Hepatocyte (in vitro differentiated cells): ENCODE results near the gene TRAM2. TPM values are rescaled to one million over a fixed set of nuclear protein-coding genes. Genes with fewer than 3 reads are reported as not detected.

Experiments used
- DNase-seq: peaks from one replicate; pipeline ENCODE4 v3.0.0-alpha.2; 2016; ENCODE audit warnings: low spot score
- H2AFZ ChIP-seq: fragments of 200-600 bp; sonication (generic); 2 replicates; pipeline ENCODE4 v1.6.0; 2016; ENCODE audit warnings: antibody characterized with exemption, mild to moderate bottlenecking
- H3K27ac ChIP-seq: fragments of 200-600 bp; sonication (generic); 2 replicates; pipeline ENCODE4 v1.5.1; 2016; ENCODE audit warnings: mild to moderate bottlenecking
- H3K27me3 ChIP-seq: fragments of 200-600 bp; sonication (generic); 2 replicates; pipeline ENCODE4 v1.6.1; 2016
- H3K36me3 ChIP-seq: fragments of 200-600 bp; sonication (generic); replicated peaks from 2 replicates; pipeline ENCODE4 v1.5.1; 2016; ENCODE audit warnings: low read depth; ENCODE audit not compliant: insufficient read depth
- H3K4me1 ChIP-seq: fragments of 200-600 bp; sonication (generic); 2 replicates; pipeline ENCODE4 v1.5.1; 2016; ENCODE audit warnings: mild to moderate bottlenecking, moderate library complexity; ENCODE audit not compliant: insufficient read depth
- H3K4me2 ChIP-seq: fragments of 200-600 bp; sonication (generic); 2 replicates; pipeline ENCODE4 v1.6.0; 2016
- H3K4me3 ChIP-seq: fragments of 200-600 bp; sonication (generic); 2 replicates; pipeline ENCODE4 v1.5.1; 2016; ENCODE audit warnings: mild to moderate bottlenecking
- H3K79me2 ChIP-seq: fragments of 200-600 bp; sonication (generic); 2 replicates; pipeline ENCODE4 v1.6.0; 2017; ENCODE audit warnings: mild to moderate bottlenecking
- H3K9me2 ChIP-seq: fragments of 200-600 bp; sonication (generic); replicated peaks from 2 replicates; pipeline ENCODE4 v1.6.0; 2017; ENCODE audit warnings: mild to moderate bottlenecking; ENCODE audit not compliant: insufficient read depth
- H3K9me3 ChIP-seq: fragments of 200-600 bp; sonication (generic); 2 replicates; pipeline ENCODE4 v1.5.1; 2016; ENCODE audit warnings: low read depth, mild to moderate bottlenecking
- H4K20me1 ChIP-seq: fragments of 200-600 bp; sonication (generic); 2 replicates; pipeline ENCODE4 v1.6.0; 2016; ENCODE audit warnings: mild to moderate bottlenecking; ENCODE audit not compliant: insufficient read depth, poor library complexity, severe bottlenecking
- EZH2 ChIP-seq: fragments of 200-600 bp; sonication (generic); IDR thresholded peaks from 2 replicates; pipeline ENCODE4 v1.6.1; 2016; ENCODE audit warnings: antibody characterized with exemption, mild to moderate bottlenecking, borderline replicate concordance
- EZH2phosphoT487 ChIP-seq: fragments of 200-600 bp; sonication (generic); IDR thresholded peaks from one replicate; pipeline ENCODE4 v1.6.1; 2018; ENCODE audit warnings: antibody characterized with exemption, mild to moderate bottlenecking, low read depth, moderate library complexity; ENCODE audit not compliant: unreplicated experiment, severe bottlenecking
- WGBS: methylation state at CpG from one replicate; pipeline ENCODE4 v1.1.6; 2016; ENCODE audit warnings: low lambda C conversion rate; ENCODE audit errors: missing lambda C conversion rate; 5-methylcytosine and 5-hydroxymethylcytosine counted together
- polyA plus RNA-seq: library from polyadenylated mRNA; unstranded; fragments of >200 nt; fragmentation: Nextera tagmentation; extraction: Ambion mirVana; gene quantifications from 2 replicates; pipeline ENCODE4 v1.2.1, GENCODE V29; 2016
- total RNA-seq: library from RNA; depleted of rRNA; stranded (reverse); fragments of >200 nt; gene quantifications from 2 replicates; pipeline ENCODE4 v1.2.3, GENCODE V29; 2014
- TF ChIP-seq, protein P1 (sequence below): fragments of 200-600 bp; sonication (generic); IDR thresholded peaks from 2 replicates; pipeline ENCODE4 v1.5.1; 2016; ENCODE audit warnings: antibody characterized with exemption, mild to moderate bottlenecking; ENCODE audit not compliant: poor library complexity

TRAM2 gene
- total and polyA plus RNA-seq, 2 experiments from 2014 or later, result 29.6 to 47.6 TPM

DNA sequence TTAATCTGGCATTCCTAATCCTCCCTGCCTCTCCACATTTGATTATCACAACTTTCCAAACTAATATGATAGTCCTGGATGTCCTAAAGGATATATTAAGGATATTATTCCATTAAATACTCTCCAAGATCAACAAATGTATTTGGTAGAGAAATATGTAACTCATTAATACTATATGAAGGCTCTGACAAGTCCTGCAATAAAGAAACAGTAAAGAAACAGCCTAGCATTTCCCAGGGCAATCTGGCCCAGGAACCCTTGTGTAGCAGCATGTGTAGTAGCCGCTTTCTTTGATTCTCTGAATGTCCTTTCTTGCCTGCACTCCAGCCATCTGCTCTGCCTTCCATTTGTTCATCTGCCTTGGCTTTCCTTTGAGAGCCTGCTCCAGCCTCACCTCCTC, 23.7 kb downstream of the TRAM2 start:
- Histone ChIP-seq H3K4me3 (no peak overlapping the region), H3K79me2 (peaks cover 94% of the 10 kb centered on the region), H2AFZ (no peak overlapping the region), H3K36me3 (no peaks in the 10 kb centered on the region), H3K4me1 (peaks cover 43% of the 10 kb centered on the region), H3K27ac (no peak overlapping the region), H3K9me3 (no peaks in the 10 kb centered on the region), H3K27me3 (no peaks in the 10 kb centered on the region), H4K20me1 (peaks cover 21% of the 10 kb centered on the region), H3K9me2 (no peaks in the 10 kb centered on the region), H3K4me2 (no peak overlapping the region)
- 100% methylated on average over 1 of the region's 1 CpG for WGBS
- TF ChIP-seq EZH2phosphoT487 (no peak), EZH2 (no peak)
- TF ChIP-seq, protein P1, sequence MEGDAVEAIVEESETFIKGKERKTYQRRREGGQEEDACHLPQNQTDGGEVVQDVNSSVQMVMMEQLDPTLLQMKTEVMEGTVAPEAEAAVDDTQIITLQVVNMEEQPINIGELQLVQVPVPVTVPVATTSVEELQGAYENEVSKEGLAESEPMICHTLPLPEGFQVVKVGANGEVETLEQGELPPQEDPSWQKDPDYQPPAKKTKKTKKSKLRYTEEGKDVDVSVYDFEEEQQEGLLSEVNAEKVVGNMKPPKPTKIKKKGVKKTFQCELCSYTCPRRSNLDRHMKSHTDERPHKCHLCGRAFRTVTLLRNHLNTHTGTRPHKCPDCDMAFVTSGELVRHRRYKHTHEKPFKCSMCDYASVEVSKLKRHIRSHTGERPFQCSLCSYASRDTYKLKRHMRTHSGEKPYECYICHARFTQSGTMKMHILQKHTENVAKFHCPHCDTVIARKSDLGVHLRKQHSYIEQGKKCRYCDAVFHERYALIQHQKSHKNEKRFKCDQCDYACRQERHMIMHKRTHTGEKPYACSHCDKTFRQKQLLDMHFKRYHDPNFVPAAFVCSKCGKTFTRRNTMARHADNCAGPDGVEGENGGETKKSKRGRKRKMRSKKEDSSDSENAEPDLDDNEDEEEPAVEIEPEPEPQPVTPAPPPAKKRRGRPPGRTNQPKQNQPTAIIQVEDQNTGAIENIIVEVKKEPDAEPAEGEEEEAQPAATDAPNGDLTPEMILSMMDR, result no peak
- no peak for DNase-seq

- 53% methylated on average over 6 of the region's 6 CpGs for WGBS
- Histone ChIP-seq H3K4me3 (no peak overlapping the region), H3K27ac (peak overlapping the region; percentile 75), H4K20me1 (peaks cover 18% of the 10 kb centered on the region), H3K4me2 (peak overlapping the region; percentile 38), H3K9me3 (no peaks in the 10 kb centered on the region), H3K27me3 (no peaks in the 10 kb centered on the region), H3K4me1 (peaks cover 43% of the 10 kb centered on the region), H3K79me2 (peaks cover 94% of the 10 kb centered on the region), H2AFZ (no peak overlapping the region), H3K36me3 (no peaks in the 10 kb centered on the region), H3K9me2 (no peaks in the 10 kb centered on the region)
- no peak for TF ChIP-seq EZH2
- no peak for TF ChIP-seq EZH2phosphoT487
- TF ChIP-seq, protein P1, result no peak
- DNase-seq, result no peak
Measured at GRCh38 chr6:52552278-52552643, 24.6 kb downstream of the TRAM2 start.

DNA sequence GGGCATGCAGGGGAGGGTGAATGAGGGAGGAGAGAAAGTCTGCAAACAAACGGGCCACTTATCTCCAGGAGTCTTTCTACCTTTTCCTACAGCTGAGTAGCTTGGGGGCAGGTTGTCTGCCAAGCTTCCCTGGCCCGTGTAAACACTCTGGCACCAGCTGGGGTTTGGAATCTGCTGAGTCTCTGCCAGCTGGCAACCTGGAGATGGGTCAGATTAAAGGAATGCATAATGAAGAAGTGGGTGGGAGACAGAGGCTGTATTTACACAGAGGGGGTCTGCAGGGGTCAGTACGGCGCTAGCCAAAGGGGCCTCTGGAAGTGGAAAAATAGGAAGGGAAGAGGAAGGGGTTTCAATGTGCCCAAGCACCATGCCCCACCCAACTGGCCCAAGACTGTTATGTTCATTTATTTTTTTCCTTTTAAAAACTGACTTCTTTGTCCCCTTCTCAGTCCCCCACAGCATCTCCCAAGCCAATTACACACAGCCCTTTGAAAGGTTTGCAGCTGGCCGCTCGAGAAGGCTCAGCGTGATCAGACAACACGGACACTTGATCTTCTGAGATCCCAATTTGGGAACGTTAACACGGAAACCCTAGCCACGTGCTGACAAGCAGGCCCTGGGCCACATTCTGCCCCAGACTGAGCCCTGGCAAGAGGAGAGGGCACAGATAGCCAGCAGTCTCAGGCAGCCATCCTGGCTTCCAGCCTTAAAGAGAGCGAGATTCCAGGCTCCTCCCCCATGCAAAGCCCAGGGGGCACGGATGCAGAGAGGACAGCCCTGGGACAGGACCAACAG, 25.2 kb downstream of the TRAM2 start:
- no peak overlapping the region for H3K4me3 ChIP-seq
- H3K4me2 ChIP-seq, result peak overlapping the region; percentile 38
- peak; percentile 60 for DNase-seq
- H3K27me3 ChIP-seq, result no peaks in the 10 kb centered on the region
- peaks cover 18% of the 10 kb centered on the region for H4K20me1 ChIP-seq
- H3K36me3 ChIP-seq, result no peaks in the 10 kb centered on the region
- H3K79me2 ChIP-seq, result peaks cover 94% of the 10 kb centered on the region
- no peak for TF ChIP-seq EZH2phosphoT487
- TF ChIP-seq, protein P1, result no peak
- no peak for TF ChIP-seq EZH2
- no peaks in the 10 kb centered on the region for H3K9me2 ChIP-seq
- WGBS, result 38% methylated on average over 13 of the region's 13 CpGs
- no peaks in the 10 kb centered on the region for H3K9me3 ChIP-seq
- no peak overlapping the region for H2AFZ ChIP-seq
- H3K4me1 ChIP-seq, result peaks cover 47% of the 10 kb centered on the region
- H3K27ac ChIP-seq, result peak overlapping the region; percentile 75
